GM21526 (cell line): ENCODE data around the gene PRPF18.

Experiments used
- ATAC-seq: cut with Tn5 transposase; IDR thresholded peaks from one replicate; pipeline ENCODE4 v1.9.1; 2021; ENCODE audit warnings: moderate library complexity; ENCODE audit not compliant: unreplicated experiment, low FRiP score

PRPF18 gene

DNA sequence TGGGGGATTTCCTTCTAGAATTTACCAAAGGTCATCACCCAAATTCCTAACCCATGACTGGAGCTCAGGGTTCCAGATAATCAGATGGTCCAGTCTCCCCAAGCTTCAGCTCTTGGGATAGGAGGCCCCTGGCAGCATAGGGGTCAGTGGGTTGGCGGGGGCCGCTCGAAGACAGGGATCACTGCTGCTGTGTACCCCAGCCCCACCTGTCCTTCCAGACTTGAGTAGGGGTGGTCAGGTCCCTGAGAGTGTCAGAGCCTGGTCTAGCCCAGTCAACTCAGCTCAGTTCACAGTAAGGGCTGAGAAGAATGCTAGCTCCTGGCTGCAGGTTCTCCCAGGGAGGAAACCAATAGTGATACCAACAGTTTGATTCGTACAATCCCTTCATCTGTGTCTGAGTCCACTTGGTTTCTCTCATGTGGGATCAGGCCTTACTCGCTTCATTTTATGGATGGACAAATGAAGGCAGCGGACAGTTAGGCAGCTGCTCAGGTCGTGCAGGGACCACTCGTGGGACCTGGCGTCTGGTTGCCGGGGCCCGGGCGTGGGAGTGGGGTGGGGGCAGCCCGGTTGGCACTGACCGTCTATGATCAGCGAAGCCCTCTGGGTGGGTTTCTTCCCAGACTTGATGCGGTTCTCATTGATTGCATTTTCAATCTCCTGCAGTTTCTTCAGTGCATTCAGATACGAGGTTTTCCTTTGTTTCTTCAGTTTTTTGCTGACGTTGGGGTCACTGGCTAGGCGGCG lies 78.9 kb downstream of the PRPF18 start:
- no peak for ATAC-seq

DNA sequence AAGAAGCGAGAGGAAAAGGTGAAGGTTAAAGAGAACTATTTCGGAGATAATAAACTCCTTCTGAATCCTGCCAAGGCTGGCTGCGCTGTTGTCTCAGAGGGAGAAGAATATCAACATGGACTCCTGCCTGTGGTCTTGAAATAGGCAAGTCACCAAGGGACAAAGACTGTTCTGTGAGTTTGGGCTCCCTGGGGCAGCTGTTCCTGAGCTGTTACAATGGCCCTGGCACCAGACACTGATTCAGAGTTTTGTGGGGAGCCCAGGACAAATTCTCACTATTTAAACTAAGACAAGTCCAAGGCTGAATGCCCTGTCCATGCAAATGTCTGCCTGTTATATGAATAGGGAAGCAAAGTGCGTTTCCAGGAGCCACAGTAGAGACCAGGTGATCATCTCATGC lies 81.4 kb downstream of the PRPF18 start:
- no peak for ATAC-seq

DNA sequence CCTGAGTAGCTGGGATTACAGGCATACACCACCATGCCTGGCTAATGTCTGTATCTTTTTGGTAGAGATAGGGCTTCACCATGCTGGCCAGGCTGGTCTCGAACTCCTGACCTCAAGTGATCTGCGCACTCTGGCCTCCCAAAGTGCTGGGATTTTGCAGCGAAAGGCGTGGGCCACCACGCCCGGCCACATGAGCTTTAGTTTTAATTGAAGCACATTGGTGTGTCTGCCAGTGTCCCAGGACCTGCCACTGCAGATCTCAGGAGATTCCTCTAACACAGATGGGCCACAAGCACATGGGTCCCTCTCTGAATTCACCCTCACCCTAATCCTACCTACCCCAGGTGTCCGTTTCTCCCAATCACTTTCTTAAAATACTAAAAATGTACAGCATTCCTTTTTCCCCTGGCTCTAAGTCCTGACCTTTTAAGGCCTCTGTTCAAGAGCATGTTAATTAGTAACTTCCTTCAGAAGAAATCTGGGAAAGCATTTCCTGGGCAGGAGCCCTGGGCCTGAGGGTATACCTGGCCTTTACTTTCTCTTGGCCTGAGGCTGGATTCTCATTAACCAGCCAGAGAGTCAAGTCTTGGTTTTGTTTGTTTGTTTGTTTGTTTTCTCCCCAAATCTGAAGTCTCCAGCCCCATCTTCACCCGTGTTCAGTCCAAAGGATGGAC lies 82.6 kb downstream of the PRPF18 start:
- no peak for ATAC-seq

DNA sequence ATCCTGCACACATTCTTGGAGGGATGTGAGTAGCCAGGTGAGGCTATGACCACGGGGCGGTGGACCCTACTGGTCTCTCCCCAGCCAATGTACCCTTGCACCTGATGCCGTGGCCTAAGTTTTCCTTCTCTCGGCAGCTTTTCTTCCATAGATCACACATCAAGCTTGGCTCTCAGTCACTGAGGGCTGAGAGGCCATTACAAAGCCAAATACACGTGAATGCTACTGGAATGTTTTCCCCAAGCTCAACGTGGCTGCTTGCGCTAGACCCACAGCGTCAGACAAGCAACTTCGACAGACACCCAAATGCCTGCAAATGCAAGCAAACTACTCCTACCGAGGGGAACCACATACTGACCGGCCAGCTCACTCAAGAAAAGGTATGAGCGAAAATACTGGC lies 83.1 kb downstream of the PRPF18 start:
- no peak for ATAC-seq

DNA sequence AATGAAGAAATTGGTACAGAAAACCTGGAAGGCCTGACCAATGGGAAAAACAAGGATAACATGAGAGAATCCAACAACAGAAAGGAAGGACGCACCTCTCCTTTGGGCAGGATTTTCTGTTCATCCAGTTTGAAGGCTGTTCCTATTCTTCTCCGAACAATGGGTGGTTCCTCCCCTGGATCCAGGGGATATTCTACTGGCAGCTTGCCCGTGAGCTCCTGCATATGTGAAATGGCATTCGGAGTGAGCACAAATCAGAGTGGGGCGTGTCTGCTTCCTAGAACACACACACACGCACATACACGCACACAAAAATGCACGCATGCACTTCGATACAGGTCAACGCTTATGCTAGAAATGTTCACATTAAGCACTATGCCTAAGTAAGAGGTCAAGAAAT lies 83.5 kb downstream of the PRPF18 start:
- ATAC-seq, result no peak

DNA sequence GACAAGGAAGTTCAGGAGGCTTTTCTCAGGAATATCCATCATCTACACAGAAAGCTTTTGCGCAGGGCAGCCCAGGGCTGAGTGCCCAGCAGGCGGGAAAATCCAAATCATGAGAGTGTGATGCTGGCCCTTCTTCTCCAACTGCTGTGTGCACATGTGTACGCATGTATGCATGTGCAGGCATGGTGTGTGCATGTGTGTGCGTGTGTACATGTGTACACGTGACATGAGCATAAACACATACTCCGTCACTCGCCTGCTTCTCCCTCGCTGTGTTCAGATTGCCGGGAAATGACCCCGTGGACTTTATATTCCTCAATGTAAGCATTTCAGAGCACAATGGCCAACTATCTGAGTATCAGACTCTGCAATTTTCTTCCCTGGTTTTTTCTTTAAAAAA lies 85.1 kb downstream of the PRPF18 start:
- no peak for ATAC-seq

DNA sequence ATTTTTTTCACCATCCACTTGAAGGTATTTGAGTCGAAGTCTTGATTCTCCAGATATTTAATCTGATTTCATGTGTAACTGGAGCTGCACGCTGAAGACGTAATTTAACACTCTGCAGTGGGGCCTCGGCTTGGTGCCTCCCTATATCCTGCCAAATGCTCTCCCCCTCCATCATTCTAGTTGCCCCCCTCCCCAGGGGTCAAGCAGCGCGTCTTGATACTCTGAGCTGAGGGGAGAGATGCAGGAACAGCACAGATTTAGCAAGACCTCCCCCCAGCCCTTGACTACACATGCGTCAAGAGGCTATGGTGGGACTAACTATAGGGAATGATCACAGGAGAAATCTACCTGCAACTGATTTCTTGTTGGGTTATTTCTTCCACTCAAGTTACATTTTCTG lies 85.8 kb downstream of the PRPF18 start:
- no peak for ATAC-seq

DNA sequence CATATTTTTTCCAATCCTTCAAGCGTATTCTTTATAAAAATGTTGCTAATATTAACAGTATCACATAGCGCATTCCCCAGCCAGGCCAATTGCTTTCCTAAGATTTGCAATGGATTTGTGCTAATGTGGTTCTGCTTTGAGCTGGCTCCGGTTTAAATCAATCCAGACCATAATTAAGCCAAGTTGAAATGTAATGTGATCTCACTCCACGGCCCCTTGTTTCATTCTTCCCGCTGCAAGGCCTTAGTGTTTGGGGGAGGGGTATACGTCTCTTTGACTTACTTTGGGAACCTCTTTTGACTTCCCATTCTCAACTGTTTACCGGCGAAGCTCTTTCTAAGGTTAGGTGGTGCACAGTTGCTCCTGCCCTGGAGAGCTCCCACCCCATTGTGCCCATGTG lies 86.4 kb downstream of the PRPF18 start:
- no peak for ATAC-seq

DNA sequence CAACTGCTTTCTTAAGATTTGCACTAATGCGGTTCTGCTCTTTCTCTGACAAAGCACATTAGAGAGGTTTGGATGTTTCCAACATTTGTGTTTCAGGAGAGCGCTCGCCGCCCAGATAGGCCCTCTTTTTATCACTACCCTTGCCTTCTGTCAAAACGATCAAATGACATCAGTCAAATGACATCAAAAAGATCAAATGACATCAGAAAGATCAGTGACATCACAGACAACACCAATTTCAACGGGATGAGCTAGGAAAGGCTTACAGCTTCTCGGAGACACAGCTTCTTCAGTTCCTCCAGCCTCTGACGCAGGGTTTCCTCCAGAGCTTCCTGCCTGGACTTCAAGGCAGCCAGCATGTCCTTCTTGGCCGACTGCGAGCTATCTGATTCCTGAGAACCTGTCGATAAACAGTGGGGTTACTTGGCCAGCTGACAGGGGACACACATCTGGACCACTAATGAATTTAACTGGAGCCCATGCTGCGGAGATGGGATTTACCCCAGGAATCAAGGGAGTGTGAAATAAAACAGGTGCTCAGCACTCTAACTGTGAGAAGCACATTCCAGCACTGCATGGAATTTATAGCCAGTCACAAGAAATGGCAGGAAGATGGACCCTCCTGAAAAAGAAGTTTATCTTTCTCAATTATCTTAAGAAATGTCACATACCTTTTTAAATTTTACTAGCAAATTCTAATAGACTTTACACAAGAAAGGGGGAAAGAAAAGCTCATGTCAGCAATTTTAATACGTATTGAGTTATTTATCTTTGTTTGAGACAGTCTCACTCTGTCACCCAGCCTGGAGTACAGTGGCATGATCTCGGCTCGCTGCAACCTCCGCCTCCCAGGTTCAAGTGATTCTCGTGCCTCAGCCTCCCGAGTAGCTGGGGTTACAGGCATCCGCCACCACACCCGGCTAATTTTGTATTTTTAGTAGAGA lies 88.2 kb downstream of the PRPF18 start:
- no peak for ATAC-seq

DNA sequence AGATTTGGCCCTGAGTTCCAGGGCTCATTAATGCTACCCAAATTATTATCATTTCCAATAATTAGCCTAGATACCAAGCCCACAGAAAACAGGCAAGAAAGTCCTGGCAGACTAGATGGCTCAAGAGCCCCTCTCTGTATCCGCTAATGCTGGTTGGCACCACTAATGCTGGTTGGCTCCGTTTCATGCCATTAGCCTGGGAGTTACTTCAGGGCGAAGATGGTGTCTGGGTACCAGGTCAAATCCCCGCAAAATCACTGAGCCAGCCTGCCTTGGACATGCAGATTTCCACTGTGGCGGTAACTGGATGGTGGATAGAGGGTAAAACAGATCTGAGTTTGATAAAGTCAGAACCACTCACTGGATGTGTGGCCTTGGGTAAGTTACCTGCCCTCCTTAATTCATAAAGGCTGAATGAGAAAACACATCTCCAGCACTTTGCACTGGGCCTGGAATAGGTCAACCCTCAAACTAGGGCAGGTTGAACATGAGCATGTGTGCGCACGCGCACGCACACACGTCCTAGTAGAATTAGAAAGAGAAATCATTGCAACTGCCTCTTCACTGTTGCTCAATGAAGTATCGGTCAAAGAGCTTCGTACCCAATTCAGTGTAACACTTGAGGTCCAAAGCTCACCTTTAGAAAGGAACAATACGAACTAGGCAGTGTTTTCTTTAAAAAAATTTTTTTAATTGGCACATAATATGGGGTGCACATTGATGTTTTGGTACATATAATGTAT lies 91.5 kb downstream of the PRPF18 start:
- no peak for ATAC-seq
